Measurements from ENCODE around the gene ZNF37A. TPM values are rescaled to one million over a fixed set of nuclear protein-coding genes. Genes with fewer than 3 reads are reported as not detected.

ZNF37A gene
- total and polyA plus RNA-seq, 2 experiments from 2014 or later, result 8.7 to 12.2 TPM

DNA sequence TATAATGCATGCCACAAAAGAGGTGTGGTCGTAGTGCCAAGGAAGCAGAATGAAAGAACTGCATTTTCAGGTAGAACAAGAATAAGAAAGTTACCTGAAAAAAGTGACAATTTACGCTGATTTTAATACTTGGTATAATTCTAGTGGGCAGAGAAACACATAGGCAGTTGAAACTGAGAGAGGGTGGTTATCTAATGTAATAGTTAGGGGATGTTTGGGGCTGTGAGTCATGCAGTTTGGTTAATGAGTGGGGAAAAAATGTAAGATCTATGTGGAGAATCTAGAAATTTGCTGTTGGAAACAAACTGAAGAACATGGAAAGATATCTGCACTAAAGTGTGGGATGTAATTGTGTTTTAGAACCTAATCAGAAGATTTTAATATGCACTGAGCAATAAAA, 33.7 kb downstream of the ZNF37A start:
- ATAC-seq (no peak), DNase-seq (ENCODE audit: low spot score) (no peak)
- no peaks in the 10 kb centered on the region for H3F3A ChIP-seq (replicated peaks; ENCODE audit: low read depth)
- no peaks in the 10 kb centered on the region for H4K20me1 ChIP-seq (replicated peaks; ENCODE audit: insufficient read depth)
- no peak overlapping the region for H2AFZ ChIP-seq
- Mint-ChIP-seq H3K4me1 (no peaks in the 10 kb centered on the region), H3K36me3 (ENCODE audit: low read depth) (peaks cover 36% of the 10 kb centered on the region), H3K27me3 (ENCODE audit: insufficient read depth, low read depth, poor library complexity) (no peaks in the 10 kb centered on the region), H3K27ac (no peak overlapping the region), H3K9me3 (peaks cover 95% of the 10 kb centered on the region), H3K4me3 (no peak overlapping the region)
- H3K4me1 ChIP-seq (ENCODE audit: insufficient read depth), result no peaks in the 10 kb centered on the region
- no peak overlapping the region for H3K4me3 ChIP-seq
- H3K36me3 ChIP-seq (ENCODE audit: insufficient read depth), result no peaks in the 10 kb centered on the region; the same call in 1 of the 2 replicates
- TF ChIP-seq EZH2 (IDR thresholded peaks at IDR 0.05; ENCODE audit: low read depth, unreplicated experiment) (no peak), JUNB (IDR thresholded peaks at IDR 0.05; ENCODE audit: unreplicated experiment) (no peak), ZNF114 (CRISPR knock-in tag; IDR thresholded peaks at IDR 0.05) (no peak), POLR2AphosphoS5 (IDR thresholded peaks at IDR 0.05; ENCODE audit: low read depth) (no peak), CREB1 (CRISPR knock-in tag; IDR thresholded peaks at IDR 0.05; ENCODE audit: low read depth) (no peak), ZNF462 (CRISPR knock-in tag; IDR thresholded peaks at IDR 0.05) (no peak)
- TF ChIP-seq, protein P1, sequence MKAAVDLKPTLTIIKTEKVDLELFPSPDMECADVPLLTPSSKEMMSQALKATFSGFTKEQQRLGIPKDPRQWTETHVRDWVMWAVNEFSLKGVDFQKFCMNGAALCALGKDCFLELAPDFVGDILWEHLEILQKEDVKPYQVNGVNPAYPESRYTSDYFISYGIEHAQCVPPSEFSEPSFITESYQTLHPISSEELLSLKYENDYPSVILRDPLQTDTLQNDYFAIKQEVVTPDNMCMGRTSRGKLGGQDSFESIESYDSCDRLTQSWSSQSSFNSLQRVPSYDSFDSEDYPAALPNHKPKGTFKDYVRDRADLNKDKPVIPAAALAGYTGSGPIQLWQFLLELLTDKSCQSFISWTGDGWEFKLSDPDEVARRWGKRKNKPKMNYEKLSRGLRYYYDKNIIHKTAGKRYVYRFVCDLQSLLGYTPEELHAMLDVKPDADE (IDR thresholded peaks at IDR 0.05), result no peak
- TF ChIP-seq, protein P2, sequence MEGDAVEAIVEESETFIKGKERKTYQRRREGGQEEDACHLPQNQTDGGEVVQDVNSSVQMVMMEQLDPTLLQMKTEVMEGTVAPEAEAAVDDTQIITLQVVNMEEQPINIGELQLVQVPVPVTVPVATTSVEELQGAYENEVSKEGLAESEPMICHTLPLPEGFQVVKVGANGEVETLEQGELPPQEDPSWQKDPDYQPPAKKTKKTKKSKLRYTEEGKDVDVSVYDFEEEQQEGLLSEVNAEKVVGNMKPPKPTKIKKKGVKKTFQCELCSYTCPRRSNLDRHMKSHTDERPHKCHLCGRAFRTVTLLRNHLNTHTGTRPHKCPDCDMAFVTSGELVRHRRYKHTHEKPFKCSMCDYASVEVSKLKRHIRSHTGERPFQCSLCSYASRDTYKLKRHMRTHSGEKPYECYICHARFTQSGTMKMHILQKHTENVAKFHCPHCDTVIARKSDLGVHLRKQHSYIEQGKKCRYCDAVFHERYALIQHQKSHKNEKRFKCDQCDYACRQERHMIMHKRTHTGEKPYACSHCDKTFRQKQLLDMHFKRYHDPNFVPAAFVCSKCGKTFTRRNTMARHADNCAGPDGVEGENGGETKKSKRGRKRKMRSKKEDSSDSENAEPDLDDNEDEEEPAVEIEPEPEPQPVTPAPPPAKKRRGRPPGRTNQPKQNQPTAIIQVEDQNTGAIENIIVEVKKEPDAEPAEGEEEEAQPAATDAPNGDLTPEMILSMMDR (conservative IDR thresholded peaks at IDR 0.05; ENCODE audit: low read depth in 2 of 2), result no peak
- TF ChIP-seq, protein P3, sequence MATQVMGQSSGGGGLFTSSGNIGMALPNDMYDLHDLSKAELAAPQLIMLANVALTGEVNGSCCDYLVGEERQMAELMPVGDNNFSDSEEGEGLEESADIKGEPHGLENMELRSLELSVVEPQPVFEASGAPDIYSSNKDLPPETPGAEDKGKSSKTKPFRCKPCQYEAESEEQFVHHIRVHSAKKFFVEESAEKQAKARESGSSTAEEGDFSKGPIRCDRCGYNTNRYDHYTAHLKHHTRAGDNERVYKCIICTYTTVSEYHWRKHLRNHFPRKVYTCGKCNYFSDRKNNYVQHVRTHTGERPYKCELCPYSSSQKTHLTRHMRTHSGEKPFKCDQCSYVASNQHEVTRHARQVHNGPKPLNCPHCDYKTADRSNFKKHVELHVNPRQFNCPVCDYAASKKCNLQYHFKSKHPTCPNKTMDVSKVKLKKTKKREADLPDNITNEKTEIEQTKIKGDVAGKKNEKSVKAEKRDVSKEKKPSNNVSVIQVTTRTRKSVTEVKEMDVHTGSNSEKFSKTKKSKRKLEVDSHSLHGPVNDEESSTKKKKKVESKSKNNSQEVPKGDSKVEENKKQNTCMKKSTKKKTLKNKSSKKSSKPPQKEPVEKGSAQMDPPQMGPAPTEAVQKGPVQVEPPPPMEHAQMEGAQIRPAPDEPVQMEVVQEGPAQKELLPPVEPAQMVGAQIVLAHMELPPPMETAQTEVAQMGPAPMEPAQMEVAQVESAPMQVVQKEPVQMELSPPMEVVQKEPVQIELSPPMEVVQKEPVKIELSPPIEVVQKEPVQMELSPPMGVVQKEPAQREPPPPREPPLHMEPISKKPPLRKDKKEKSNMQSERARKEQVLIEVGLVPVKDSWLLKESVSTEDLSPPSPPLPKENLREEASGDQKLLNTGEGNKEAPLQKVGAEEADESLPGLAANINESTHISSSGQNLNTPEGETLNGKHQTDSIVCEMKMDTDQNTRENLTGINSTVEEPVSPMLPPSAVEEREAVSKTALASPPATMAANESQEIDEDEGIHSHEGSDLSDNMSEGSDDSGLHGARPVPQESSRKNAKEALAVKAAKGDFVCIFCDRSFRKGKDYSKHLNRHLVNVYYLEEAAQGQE (IDR thresholded peaks at IDR 0.05; ENCODE audit: unreplicated experiment), result no peak
- no peaks in the 10 kb centered on the region for H3K27me3 ChIP-seq (ENCODE audit: insufficient read depth)
- H3K79me2 ChIP-seq (replicated peaks; ENCODE audit: insufficient read depth), result no peaks in the 10 kb centered on the region
- no peak overlapping the region for H3K4me2 ChIP-seq
- no peak overlapping the region for H3K27ac ChIP-seq (ENCODE audit: low read depth)
- no peaks in the 10 kb centered on the region for H3K9me2 ChIP-seq (ENCODE audit: insufficient read depth)

Data from GM23338 (cell line).